Parathyroid adenoma (tissue), 2 donors: Measurements from ENCODE around the gene SMIM28.

Experiments
- H2AFZ ChIP-seq: fragments of 300-600 bp; sonication (generic); one replicate; pipeline ENCODE4 v1.7.0; 2017; ENCODE audit warnings: antibody characterized with exemption, mild to moderate bottlenecking
- H3K27ac ChIP-seq: fragments of 300-600 bp; sonication (generic); one replicate; pipeline ENCODE4 v1.7.0; 2017
- H3K27me3 ChIP-seq: fragments of 300-600 bp; sonication (generic); one replicate; pipeline ENCODE4 v1.7.0; 2017; ENCODE audit warnings: low read length; ENCODE audit not compliant: control insufficient read depth, insufficient read depth
- H3K36me3 ChIP-seq: fragments of 300-600 bp; sonication (generic); one replicate; pipeline ENCODE4 v1.7.0; 2017; ENCODE audit warnings: low read length; ENCODE audit not compliant: control insufficient read depth, insufficient read depth
- H3K4me1 ChIP-seq: fragments of 300-600 bp; sonication (generic); one replicate; pipeline ENCODE4 v1.7.0; 2017; ENCODE audit warnings: control low read depth
- H3K4me2 ChIP-seq: fragments of 300-600 bp; sonication (generic); one replicate; pipeline ENCODE4 v1.7.0; 2017; ENCODE audit warnings: low read length
- H3K4me3 ChIP-seq: fragments of 300-600 bp; sonication (generic); one replicate; pipeline ENCODE4 v1.7.0; 2017; ENCODE audit warnings: low read depth, low read length
- H3K79me2 ChIP-seq: fragments of 300-600 bp; sonication (generic); one replicate; pipeline ENCODE4 v1.7.0; 2017; ENCODE audit warnings: control low read depth
- H3K9ac ChIP-seq: fragments of 300-600 bp; sonication (generic); one replicate; pipeline ENCODE4 v1.7.0; 2017; ENCODE audit warnings: mild to moderate bottlenecking
- H3K9me3 ChIP-seq: fragments of 300-600 bp; sonication (generic); one replicate; pipeline ENCODE4 v1.7.0; 2017; ENCODE audit warnings: low read length; ENCODE audit not compliant: control insufficient read depth
- TF ChIP-seq, protein P1 (sequence below): fragments of 300-600 bp; sonication (generic); IDR thresholded peaks from one replicate; pipeline ENCODE4 v1.7.0; 2017; ENCODE audit warnings: antibody characterized with exemption, mild to moderate bottlenecking
- donor health status: primary hyperparathyroidism.

SMIM28 gene

DNA sequence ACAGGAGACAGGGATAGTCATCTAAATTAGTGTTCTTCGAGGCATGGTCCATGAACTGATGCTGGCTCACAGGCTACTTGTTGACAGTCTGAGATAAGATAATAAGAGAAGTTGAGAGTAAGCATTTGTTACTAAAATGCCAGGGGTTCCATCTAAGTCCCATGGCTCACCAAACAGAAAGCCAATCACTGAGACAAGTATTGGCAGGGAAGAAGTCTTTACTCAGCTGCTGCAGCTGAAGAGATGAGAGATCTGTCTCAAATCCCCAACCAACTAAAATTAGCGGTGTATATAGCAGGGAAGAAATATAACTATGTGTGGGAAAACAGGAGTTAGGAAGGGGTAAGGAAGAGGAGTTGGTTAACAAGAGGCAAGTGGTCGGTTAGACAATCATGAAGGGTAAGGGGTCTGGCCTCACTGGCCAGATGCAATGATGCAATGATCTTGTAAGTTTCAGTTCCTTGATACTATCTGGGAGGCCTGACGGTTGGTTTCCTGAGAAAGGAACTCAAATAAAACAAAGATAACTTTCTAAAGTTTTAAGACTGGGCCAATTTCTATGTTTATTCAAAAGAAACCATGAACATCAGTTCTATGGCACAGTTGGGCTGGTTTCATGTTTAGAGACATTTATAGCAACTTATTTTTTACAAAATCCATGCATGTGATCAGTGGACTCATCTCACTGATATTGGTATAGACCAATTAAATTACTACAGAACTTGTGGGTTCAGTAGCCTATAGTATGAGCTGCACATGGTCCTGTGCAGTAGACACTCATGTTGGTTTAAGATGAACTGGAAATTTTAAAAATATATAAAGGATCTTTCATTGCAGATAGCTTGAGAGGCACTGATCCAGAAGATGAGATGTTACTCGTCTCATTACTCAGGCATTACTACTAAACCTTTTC is 16.4 kb downstream of the SMIM28 start:
- Histone ChIP-seq H3K27ac (no peak overlapping the region), H3K9ac (no peak overlapping the region), H3K9me3 (no peaks in the 10 kb centered on the region), H3K4me1 (peaks cover 6% of the 10 kb centered on the region), H3K27me3 (no peaks in the 10 kb centered on the region), H3K36me3 (no peaks in the 10 kb centered on the region), H3K79me2 (no peaks in the 10 kb centered on the region), H2AFZ (no peak overlapping the region), H3K4me3 (no peak overlapping the region), H3K4me2 (peak overlapping the region; percentile 22)
- TF ChIP-seq, protein P1, sequence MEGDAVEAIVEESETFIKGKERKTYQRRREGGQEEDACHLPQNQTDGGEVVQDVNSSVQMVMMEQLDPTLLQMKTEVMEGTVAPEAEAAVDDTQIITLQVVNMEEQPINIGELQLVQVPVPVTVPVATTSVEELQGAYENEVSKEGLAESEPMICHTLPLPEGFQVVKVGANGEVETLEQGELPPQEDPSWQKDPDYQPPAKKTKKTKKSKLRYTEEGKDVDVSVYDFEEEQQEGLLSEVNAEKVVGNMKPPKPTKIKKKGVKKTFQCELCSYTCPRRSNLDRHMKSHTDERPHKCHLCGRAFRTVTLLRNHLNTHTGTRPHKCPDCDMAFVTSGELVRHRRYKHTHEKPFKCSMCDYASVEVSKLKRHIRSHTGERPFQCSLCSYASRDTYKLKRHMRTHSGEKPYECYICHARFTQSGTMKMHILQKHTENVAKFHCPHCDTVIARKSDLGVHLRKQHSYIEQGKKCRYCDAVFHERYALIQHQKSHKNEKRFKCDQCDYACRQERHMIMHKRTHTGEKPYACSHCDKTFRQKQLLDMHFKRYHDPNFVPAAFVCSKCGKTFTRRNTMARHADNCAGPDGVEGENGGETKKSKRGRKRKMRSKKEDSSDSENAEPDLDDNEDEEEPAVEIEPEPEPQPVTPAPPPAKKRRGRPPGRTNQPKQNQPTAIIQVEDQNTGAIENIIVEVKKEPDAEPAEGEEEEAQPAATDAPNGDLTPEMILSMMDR, result no peak

DNA sequence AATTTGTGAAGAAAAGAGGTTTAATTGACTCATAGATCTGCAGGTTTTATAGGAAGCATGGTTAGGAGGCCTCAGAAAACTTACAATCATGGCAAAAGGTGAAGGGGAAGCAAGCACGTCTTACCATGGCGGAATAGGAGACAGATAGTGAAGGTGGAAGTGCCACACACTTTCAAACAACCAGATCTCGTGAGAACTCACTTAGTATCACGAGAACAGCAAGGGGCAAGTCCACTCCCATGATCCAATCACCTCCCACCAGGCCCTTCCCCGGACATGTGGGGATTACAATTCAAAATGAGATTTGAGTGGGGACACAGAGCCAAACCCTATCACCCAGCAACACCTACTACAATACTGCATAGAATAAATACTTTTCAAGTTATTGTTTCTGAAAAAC is 19.0 kb downstream of the SMIM28 start:
- Histone ChIP-seq H3K36me3 (no peaks in the 10 kb centered on the region), H3K9ac (no peak overlapping the region), H3K4me1 (peaks cover 6% of the 10 kb centered on the region), H3K27ac (no peak overlapping the region), H3K79me2 (no peaks in the 10 kb centered on the region), H3K4me2 (no peak overlapping the region), H3K27me3 (no peaks in the 10 kb centered on the region), H3K4me3 (no peak overlapping the region), H3K9me3 (no peaks in the 10 kb centered on the region), H2AFZ (no peak overlapping the region)
- TF ChIP-seq, protein P1, result no peak

DNA sequence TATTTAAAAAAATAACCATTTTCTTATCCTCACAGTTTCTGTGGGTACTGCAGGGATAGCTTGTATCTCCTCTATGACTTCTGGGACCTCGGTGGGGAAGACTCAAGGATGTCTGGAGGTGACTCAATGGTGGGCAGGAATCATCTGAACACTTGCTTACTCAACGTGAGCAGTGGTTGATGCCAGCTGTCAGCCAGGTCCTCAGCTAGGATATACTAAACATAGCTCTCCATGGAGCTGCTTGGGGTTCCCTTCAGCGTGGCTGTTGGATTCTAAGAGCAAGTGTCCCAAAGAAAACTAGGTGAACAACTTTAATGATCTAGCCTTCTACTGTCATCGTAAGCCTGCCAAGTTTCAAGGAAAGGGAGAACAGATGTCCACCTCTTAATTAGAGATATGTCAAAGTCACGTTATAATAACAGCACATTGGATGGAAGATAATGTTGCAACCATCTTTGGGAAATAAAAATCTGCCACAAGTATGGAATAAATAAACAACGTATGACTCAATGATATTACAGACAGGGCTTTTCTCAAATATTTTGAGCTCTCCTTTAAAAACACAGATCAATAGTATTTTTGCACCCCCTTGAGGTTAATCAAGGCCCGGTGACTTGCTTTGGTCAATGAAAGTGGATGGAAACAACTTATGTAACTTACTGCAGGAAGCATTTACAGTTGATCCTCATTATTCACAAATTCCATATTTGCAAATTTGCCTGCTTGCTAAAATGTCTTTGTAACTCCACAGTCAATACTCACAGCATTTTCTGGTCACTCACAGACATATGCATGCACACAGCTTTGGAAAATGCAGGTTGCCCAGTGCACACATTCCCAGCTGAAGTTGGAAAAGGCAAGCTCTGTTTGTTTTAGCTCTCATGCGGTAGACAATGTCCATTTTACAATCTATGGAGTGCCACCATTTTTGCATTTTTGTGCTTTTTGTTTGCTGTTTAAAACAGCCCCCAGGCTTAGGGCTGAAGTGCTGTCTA is 19.7 kb downstream of the SMIM28 start:
- Histone ChIP-seq H3K9me3 (no peaks in the 10 kb centered on the region), H2AFZ (no peak overlapping the region), H3K36me3 (no peaks in the 10 kb centered on the region), H3K27ac (no peak overlapping the region), H3K9ac (no peak overlapping the region), H3K4me2 (no peak overlapping the region), H3K27me3 (no peaks in the 10 kb centered on the region), H3K4me1 (peaks cover 6% of the 10 kb centered on the region), H3K79me2 (no peaks in the 10 kb centered on the region), H3K4me3 (no peak overlapping the region)
- TF ChIP-seq, protein P1, result no peak

DNA sequence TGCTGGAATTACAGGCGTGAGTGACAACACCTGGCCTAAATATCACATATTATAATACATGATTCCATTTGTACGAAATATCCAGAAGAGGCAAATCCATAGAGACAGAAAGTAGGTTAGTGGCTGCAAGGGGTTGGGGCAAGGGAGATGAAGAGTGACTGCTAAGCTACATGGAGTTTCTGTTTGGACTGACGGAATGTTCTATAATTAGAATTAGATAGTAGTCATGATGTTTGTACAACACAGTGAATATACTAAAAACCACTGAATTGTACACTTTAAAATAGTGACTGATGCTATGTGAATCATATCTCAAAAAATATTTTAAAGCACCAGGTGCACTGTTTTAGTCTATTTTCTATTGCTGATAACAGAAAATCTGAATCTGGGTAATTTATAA is 22.6 kb downstream of the SMIM28 start:
- Histone ChIP-seq H3K9me3 (no peaks in the 10 kb centered on the region), H2AFZ (no peak overlapping the region), H3K4me3 (no peak overlapping the region), H3K4me2 (no peak overlapping the region), H3K4me1 (peaks cover 4% of the 10 kb centered on the region), H3K79me2 (no peaks in the 10 kb centered on the region), H3K36me3 (no peaks in the 10 kb centered on the region), H3K9ac (no peak overlapping the region), H3K27ac (no peak overlapping the region), H3K27me3 (no peaks in the 10 kb centered on the region)
- TF ChIP-seq, protein P1, result no peak
